Mesendoderm (in vitro differentiated cells): ENCODE measurements around the gene HAPLN3.
A peak's percentile ranks its signal among the peaks of the same experiment; 100 is the strongest.

Experiments
- DNase-seq: peaks from one replicate; pipeline ENCODE4 v3.0.0; 2013
- H2AK5ac ChIP-seq: 2 replicates; pipeline ENCODE4 v1.6.1; 2013; ENCODE audit warnings: low read length, inconsistent platforms
- H2BK120ac ChIP-seq: 2 replicates; pipeline ENCODE4 v1.6.1; 2013; ENCODE audit warnings: low read depth, mild to moderate bottlenecking, low read length, moderate library complexity, mixed read lengths
- H2BK15ac ChIP-seq: replicated peaks from 2 replicates; pipeline ENCODE4 v1.6.1; 2013; ENCODE audit warnings: low read depth, mild to moderate bottlenecking, moderate library complexity
- H2BK5ac ChIP-seq: 2 replicates; pipeline ENCODE4 v1.6.1; 2013; ENCODE audit warnings: low read length, inconsistent platforms
- H3K18ac ChIP-seq: 2 replicates; pipeline ENCODE4 v1.6.1; 2013; ENCODE audit warnings: mild to moderate bottlenecking, low read length, mixed read lengths
- H3K23ac ChIP-seq: one replicate; pipeline ENCODE4 v1.6.1; 2013; ENCODE audit warnings: low read length
- H3K27ac ChIP-seq: 2 replicates; pipeline ENCODE4 v1.5.1; 2013; ENCODE audit warnings: low read depth, mild to moderate bottlenecking, inconsistent platforms, low read length, moderate library complexity
- H3K27me3 ChIP-seq: 2 replicates; pipeline ENCODE4 v1.6.1; 2013; ENCODE audit warnings: low read length, control low read depth, mild to moderate bottlenecking, inconsistent platforms; ENCODE audit not compliant: insufficient read depth, poor library complexity
- H3K36me3 ChIP-seq: 2 replicates; pipeline ENCODE4 v1.6.1; 2013; ENCODE audit warnings: low read length, inconsistent platforms; ENCODE audit not compliant: control insufficient read depth, insufficient read depth
- H3K4ac ChIP-seq: one replicate; pipeline ENCODE4 v1.6.1; 2013; ENCODE audit warnings: low read depth, mild to moderate bottlenecking, low read length, moderate library complexity
- H3K4me1 ChIP-seq: 2 replicates; pipeline ENCODE4 v1.6.1; 2013; ENCODE audit warnings: low read depth, low read length, inconsistent platforms; ENCODE audit not compliant: control insufficient read depth
- H3K4me2 ChIP-seq: 2 replicates; pipeline ENCODE4 v1.6.1; 2013; ENCODE audit warnings: low read length
- H3K4me3 ChIP-seq: 2 replicates; pipeline ENCODE4 v1.5.1; 2013; ENCODE audit warnings: mild to moderate bottlenecking, low read length
- H3K56ac ChIP-seq: one replicate; pipeline ENCODE4 v1.6.1; 2013; ENCODE audit warnings: low read length
- H3K79me1 ChIP-seq: 2 replicates; pipeline ENCODE4 v1.6.1; 2013; ENCODE audit warnings: low read length, inconsistent platforms
- H3K79me2 ChIP-seq: 2 replicates; pipeline ENCODE4 v1.6.1; 2013; ENCODE audit warnings: mild to moderate bottlenecking, low read length; ENCODE audit not compliant: control insufficient read depth, insufficient read depth
- H3K9ac ChIP-seq: 2 replicates; pipeline ENCODE4 v1.6.1; 2013; ENCODE audit warnings: low read length, inconsistent platforms
- H4K5ac ChIP-seq: one replicate; pipeline ENCODE4 v1.6.1; 2013; ENCODE audit warnings: low read length
- H4K8ac ChIP-seq: one replicate; pipeline ENCODE4 v1.6.1; 2013; ENCODE audit warnings: low read depth, mild to moderate bottlenecking, control low read depth, low read length, moderate library complexity
- WGBS: extraction: QIAGEN DNeasy Blood & Tissue Kit; methylation state at CpG from one replicate; pipeline ENCODE4 v1.1.7; 2013; ENCODE audit warnings: low lambda C conversion rate, missing lambda C conversion rate; ENCODE audit not compliant: insufficient coverage; ENCODE audit errors: extremely low coverage; 5-methylcytosine and 5-hydroxymethylcytosine counted together

HAPLN3 gene

DNA sequence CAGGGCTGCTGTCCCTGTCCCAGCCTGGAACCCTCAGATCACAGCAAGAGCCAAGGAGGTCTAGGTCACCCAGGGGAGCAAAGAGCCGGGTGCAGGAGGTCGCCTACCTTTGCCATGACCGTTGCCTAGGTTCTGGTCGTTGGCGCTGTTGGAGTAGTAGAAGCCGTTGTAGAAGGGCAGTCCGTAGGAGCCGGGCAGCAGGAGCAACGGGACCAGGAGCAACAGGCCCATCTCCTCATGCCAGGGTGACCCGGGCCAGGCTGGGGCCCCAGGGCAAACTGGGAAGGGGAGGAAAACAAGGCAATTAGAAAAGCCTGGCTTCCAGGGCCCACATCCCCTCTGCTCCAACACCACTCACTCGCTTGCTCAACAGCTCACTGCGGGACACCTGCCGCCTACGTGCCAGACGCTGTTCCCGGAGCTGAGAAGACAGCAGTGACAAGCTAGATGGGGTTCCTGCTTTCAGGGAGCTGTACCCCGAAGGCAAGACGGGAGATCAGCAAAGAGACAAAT lies 8.2 kb downstream of the HAPLN3 start:
- no peak overlapping the region for H3K9ac ChIP-seq
- H3K36me3 ChIP-seq: no peaks in the 10 kb centered on the region
- H2BK15ac ChIP-seq: no peak overlapping the region
- H3K18ac ChIP-seq: no peak overlapping the region
- no peak overlapping the region for H3K4me2 ChIP-seq
- no peak overlapping the region for H2BK120ac ChIP-seq
- H3K4ac ChIP-seq: no peak overlapping the region
- H2AK5ac ChIP-seq: no peak overlapping the region
- no peak overlapping the region for H3K27ac ChIP-seq
- no peak overlapping the region for H2BK5ac ChIP-seq
- no CpG with 5 or more reads among the region's 18 CpGs for WGBS
- no peak for DNase-seq
- H3K4me3 ChIP-seq: no peak overlapping the region
- no peaks in the 10 kb centered on the region for H3K79me1 ChIP-seq
- H3K79me2 ChIP-seq: no peaks in the 10 kb centered on the region
- no peak overlapping the region for H4K5ac ChIP-seq
- H3K4me1 ChIP-seq: no peaks in the 10 kb centered on the region
- no peaks in the 10 kb centered on the region for H3K27me3 ChIP-seq
- H3K23ac ChIP-seq: no peak overlapping the region
- no peak overlapping the region for H4K8ac ChIP-seq
- H3K56ac ChIP-seq: no peak overlapping the region

DNA sequence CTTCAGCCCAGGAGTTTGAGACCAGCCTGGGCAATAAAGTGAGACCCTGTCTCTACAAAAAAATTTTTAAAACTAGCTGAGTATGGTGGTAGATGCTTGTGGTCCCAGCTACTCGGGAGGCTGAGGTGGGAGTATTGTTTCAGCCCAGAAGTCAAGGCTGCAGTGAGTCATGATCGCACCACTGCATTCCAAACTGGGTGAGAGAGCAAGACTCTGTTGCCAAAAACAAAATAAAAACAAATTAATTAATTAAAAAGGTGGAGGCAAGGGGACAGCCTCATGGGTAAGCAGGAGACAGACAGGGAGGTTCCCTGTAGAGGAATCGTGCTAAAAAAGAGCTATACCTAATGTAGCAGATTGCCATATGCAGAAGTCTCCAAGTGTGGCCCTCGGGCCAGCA lies 12.6 kb downstream of the HAPLN3 start:
- DNase-seq: peak; percentile 58
- H3K4me1 ChIP-seq: no peaks in the 10 kb centered on the region
- H3K36me3 ChIP-seq: no peaks in the 10 kb centered on the region
- H3K27me3 ChIP-seq: no peaks in the 10 kb centered on the region
- no peak overlapping the region for H2BK15ac ChIP-seq
- H3K27ac ChIP-seq: no peak overlapping the region
- WGBS: no CpG with 5 or more reads among the region's 4 CpGs
- H3K79me2 ChIP-seq: no peaks in the 10 kb centered on the region
- no peak overlapping the region for H3K4ac ChIP-seq
- no peaks in the 10 kb centered on the region for H3K79me1 ChIP-seq
- no peak overlapping the region for H4K8ac ChIP-seq
- no peak overlapping the region for H3K4me3 ChIP-seq
- no peak overlapping the region for H3K23ac ChIP-seq
- H3K4me2 ChIP-seq: no peak overlapping the region
- H3K9ac ChIP-seq: no peak overlapping the region
- H2BK5ac ChIP-seq: no peak overlapping the region
- H3K18ac ChIP-seq: no peak overlapping the region
- H4K5ac ChIP-seq: no peak overlapping the region
- no peak overlapping the region for H2BK120ac ChIP-seq
- no peak overlapping the region for H3K56ac ChIP-seq
- no peak overlapping the region for H2AK5ac ChIP-seq

DNA sequence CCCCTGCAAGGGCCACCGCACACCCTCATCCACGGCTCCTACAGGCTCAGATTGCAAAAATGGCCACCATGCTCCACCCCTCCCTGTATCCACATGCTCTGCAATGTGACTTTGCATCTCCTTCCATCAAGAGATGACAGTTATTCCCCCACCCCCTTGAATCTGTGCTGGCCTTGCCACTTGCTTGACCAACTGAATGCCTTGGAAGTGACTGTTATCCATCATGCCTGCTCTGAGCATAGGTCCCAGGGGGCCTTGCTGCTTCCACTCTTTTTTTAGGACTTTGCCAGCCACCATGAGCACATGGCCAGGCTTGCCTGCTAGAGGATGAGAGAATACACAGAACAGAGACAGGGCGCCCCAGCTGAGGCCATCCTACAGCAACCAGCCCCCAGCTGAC lies 13.6 kb downstream of the HAPLN3 start:
- H3K4me1 ChIP-seq: no peaks in the 10 kb centered on the region
- H2BK120ac ChIP-seq: no peak overlapping the region
- H3K4ac ChIP-seq: no peak overlapping the region
- no peak overlapping the region for H3K9ac ChIP-seq
- no peak overlapping the region for H2BK5ac ChIP-seq
- H2BK15ac ChIP-seq: no peak overlapping the region
- no peak overlapping the region for H2AK5ac ChIP-seq
- WGBS: no CpG with 5 or more reads among the region's 3 CpGs
- no peak overlapping the region for H4K5ac ChIP-seq
- DNase-seq: no peak
- H3K27me3 ChIP-seq: no peaks in the 10 kb centered on the region
- H3K4me3 ChIP-seq: no peak overlapping the region
- H4K8ac ChIP-seq: no peak overlapping the region
- H3K36me3 ChIP-seq: no peaks in the 10 kb centered on the region
- H3K79me1 ChIP-seq: no peaks in the 10 kb centered on the region
- H3K79me2 ChIP-seq: no peaks in the 10 kb centered on the region
- H3K27ac ChIP-seq: no peak overlapping the region
- no peak overlapping the region for H3K23ac ChIP-seq
- H3K18ac ChIP-seq: no peak overlapping the region
- H3K4me2 ChIP-seq: no peak overlapping the region
- no peak overlapping the region for H3K56ac ChIP-seq

DNA sequence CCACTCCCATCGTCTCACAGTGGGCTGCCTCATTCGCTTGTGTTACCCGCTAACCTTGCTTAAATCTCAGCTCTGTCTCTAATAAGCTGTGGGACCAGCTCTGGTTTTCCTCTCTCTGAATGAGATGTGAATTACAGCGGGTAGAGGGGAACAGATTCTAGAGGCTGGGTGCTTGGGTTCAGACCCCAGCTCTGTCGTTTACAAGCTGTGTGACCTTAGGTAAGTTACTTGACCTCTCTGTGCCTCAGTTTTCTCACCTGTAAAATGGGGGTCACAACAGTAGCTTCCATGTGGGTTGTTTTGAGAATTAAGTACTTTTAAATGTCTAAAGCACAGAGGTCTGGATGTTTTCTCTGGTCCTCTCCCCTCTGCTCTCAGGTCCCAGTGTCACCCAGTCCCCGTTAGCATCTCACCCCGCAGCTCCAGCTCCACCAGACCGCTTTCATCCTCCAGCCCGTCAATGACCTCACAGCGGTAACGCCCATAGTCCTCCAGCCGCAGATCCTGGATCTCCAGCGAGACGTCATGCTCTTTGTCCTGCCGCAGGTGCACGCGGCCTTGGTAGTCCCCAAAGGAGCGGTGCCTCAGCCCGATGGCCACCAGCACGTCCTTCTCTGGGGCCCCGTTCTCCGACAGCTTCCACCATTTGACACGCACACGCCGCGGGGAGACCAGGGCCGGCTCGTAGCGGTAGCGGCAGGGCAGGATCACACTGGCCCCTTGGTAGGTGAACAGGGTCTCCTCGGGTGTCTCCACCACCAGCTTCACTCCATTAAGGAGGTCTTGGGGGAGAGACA lies 14.2 kb downstream of the HAPLN3 start:
- Histone ChIP-seq H2BK5ac (no peak overlapping the region), H3K79me1 (no peaks in the 10 kb centered on the region), H3K4me1 (no peaks in the 10 kb centered on the region), H3K23ac (no peak overlapping the region), H4K8ac (no peak overlapping the region), H3K36me3 (no peaks in the 10 kb centered on the region), H2AK5ac (no peak overlapping the region), H3K4me3 (no peak overlapping the region), H3K27ac (no peak overlapping the region), H3K79me2 (no peaks in the 10 kb centered on the region), H3K9ac (no peak overlapping the region), H3K4ac (no peak overlapping the region), H3K27me3 (no peaks in the 10 kb centered on the region), H3K56ac (no peak overlapping the region), H3K18ac (no peak overlapping the region), H3K4me2 (no peak overlapping the region), H4K5ac (no peak overlapping the region), H2BK120ac (no peak overlapping the region), H2BK15ac (no peak overlapping the region)
- WGBS: no CpG with 5 or more reads among the region's 31 CpGs
- no peak for DNase-seq

DNA sequence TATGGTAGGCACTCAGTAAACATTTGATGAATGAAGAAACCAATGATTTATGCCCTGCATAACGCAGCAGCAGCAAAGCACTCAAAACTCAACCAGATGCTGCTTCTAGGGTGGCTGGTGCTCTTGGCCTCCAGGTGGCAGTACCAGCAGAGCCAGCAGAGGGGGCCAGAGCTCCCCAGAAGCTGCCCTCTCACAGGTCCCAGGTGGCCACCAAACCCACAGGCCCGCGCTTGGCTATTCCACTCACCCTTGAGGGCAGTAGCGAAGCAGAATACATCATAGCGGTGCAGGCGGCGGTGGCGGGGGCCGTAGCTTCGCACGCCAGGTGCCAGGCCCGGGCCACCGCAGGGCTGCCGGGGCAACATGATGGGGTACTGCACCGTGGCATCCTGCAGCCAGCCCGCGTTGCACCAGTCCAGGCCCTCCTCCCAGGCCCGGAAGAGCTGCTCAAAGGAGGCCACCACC lies 16.6 kb downstream of the HAPLN3 start:
- Histone ChIP-seq H3K4me3 (no peak overlapping the region), H4K5ac (no peak overlapping the region), H3K36me3 (no peaks in the 10 kb centered on the region), H2AK5ac (no peak overlapping the region), H3K18ac (no peak overlapping the region), H2BK5ac (no peak overlapping the region), H2BK120ac (no peak overlapping the region), H4K8ac (no peak overlapping the region), H3K56ac (no peak overlapping the region), H3K79me1 (no peaks in the 10 kb centered on the region), H2BK15ac (no peak overlapping the region), H3K79me2 (no peaks in the 10 kb centered on the region), H3K27me3 (no peaks in the 10 kb centered on the region), H3K27ac (no peak overlapping the region), H3K9ac (no peak overlapping the region), H3K23ac (no peak overlapping the region), H3K4me1 (no peaks in the 10 kb centered on the region), H3K4me2 (no peak overlapping the region), H3K4ac (no peak overlapping the region)
- no CpG with 5 or more reads among the region's 18 CpGs for WGBS
- peak; percentile 76 for DNase-seq

DNA sequence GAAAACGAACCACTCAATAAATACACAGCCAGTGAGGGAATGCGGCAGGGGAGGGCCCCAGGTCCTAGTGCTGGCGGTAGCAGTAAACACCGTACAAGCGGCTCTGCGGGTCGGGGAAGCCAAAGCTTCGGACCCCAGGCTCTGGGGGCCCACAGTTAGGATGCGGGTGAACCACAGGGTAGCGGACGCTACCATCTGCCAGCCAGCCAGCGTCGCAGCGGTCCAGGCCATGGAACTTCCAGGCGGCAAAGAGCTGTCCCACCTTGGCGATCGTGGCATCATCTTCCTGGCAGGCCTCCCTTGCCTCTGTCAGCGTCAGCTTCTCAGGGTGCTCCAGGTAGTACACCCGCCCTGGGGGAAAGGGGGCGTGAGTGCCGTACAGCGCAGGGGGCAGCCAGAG lies 17.4 kb downstream of the HAPLN3 start:
- no peak overlapping the region for H3K4ac ChIP-seq
- H2BK5ac ChIP-seq: no peak overlapping the region
- no peak overlapping the region for H2AK5ac ChIP-seq
- H2BK120ac ChIP-seq: no peak overlapping the region
- no peaks in the 10 kb centered on the region for H3K79me2 ChIP-seq
- no peak overlapping the region for H4K5ac ChIP-seq
- no peak overlapping the region for H3K4me2 ChIP-seq
- H3K23ac ChIP-seq: no peak overlapping the region
- no peak overlapping the region for H3K56ac ChIP-seq
- H3K79me1 ChIP-seq: no peaks in the 10 kb centered on the region
- H3K18ac ChIP-seq: no peak overlapping the region
- H2BK15ac ChIP-seq: no peak overlapping the region
- H3K27ac ChIP-seq: no peak overlapping the region
- DNase-seq: no peak
- no peak overlapping the region for H3K4me3 ChIP-seq
- no peak overlapping the region for H4K8ac ChIP-seq
- no CpG with 5 or more reads among the region's 22 CpGs for WGBS
- no peak overlapping the region for H3K9ac ChIP-seq
- no peaks in the 10 kb centered on the region for H3K4me1 ChIP-seq
- H3K27me3 ChIP-seq: no peaks in the 10 kb centered on the region
- no peaks in the 10 kb centered on the region for H3K36me3 ChIP-seq
